ENCODE measurements around the gene RBPJ.
"Not testable (repeated sequence)": the region's sequence is repeated elsewhere in the genome, so short reads cannot be mapped to it uniquely, and the experiment has no call there.

The RBPJ gene

DNA sequence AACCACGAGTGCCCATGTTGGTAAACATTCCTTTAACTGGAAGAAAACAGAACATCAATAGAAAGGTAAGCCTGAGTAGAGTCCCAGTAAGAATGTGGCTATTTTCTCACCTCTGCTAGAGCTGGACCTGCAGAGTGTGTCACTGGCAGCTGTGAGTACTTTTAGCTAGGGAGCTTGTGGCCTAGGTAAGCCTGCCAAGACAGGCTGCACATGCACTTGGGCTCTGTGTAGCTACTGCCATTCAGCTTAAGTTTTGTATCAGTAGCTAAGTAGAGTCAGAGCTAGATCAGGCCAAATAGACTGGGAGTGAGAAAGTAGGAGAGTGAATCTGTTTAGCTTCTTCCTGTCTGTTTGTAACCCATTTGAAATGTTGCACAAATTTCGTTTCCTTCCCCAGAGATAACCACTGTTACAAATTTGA lies 35.3 kb downstream of the RBPJ start:
- TF ChIP-seq ZFX (IDR thresholded peaks at IDR 0.05; ENCODE audit: borderline replicate concordance): no peak
- TF ChIP-seq, protein P1, sequence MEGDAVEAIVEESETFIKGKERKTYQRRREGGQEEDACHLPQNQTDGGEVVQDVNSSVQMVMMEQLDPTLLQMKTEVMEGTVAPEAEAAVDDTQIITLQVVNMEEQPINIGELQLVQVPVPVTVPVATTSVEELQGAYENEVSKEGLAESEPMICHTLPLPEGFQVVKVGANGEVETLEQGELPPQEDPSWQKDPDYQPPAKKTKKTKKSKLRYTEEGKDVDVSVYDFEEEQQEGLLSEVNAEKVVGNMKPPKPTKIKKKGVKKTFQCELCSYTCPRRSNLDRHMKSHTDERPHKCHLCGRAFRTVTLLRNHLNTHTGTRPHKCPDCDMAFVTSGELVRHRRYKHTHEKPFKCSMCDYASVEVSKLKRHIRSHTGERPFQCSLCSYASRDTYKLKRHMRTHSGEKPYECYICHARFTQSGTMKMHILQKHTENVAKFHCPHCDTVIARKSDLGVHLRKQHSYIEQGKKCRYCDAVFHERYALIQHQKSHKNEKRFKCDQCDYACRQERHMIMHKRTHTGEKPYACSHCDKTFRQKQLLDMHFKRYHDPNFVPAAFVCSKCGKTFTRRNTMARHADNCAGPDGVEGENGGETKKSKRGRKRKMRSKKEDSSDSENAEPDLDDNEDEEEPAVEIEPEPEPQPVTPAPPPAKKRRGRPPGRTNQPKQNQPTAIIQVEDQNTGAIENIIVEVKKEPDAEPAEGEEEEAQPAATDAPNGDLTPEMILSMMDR (IDR thresholded peaks at IDR 0.05): no peak
- no peak overlapping the region for H3K27ac ChIP-seq

- H3K27ac ChIP-seq: not testable (repeated sequence)
These were observed 38.7 kb downstream of the RBPJ start for GRCh38 chr4:26359521-26359920.

GRCh38 chr4:26360273-26360672 lies 39.5 kb downstream of the RBPJ start:
- no peak overlapping the region for H3K27ac ChIP-seq
- TF ChIP-seq, protein P1 (IDR thresholded peaks at IDR 0.05): no peak
- no peak for TF ChIP-seq ZFX (IDR thresholded peaks at IDR 0.05; ENCODE audit: borderline replicate concordance)

DNA sequence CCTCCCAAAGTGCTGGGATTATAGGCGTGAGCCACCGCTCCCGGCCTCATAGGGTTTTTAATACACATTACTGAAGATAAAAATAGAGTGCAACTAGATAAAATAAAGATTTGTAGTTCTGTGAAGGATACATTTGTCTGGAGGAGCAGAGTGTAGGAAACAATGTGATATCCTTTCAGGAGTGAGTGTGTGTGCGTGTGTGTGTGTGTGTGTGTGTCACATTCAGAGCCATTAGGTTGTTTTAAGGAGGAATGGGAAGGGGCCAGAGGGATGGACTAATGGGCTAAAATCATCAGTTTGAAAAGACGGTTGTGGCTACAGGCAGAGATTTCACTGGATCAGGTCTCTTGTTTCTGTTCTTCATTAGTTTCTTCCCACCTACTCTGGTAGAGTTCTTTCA lies 40.0 kb downstream of the RBPJ start:
- TF ChIP-seq ZFX (IDR thresholded peaks at IDR 0.05; ENCODE audit: borderline replicate concordance): no peak
- TF ChIP-seq, protein P1 (IDR thresholded peaks at IDR 0.05): no peak
- H3K27ac ChIP-seq: no peak overlapping the region

- TF ChIP-seq, protein P1 (IDR thresholded peaks at IDR 0.05): no peak
- TF ChIP-seq ZFX (IDR thresholded peaks at IDR 0.05; ENCODE audit: borderline replicate concordance): no peak
- H3K27ac ChIP-seq: no peak overlapping the region
These were observed 40.5 kb downstream of the RBPJ start for GRCh38 chr4:26361297-26361696.

DNA sequence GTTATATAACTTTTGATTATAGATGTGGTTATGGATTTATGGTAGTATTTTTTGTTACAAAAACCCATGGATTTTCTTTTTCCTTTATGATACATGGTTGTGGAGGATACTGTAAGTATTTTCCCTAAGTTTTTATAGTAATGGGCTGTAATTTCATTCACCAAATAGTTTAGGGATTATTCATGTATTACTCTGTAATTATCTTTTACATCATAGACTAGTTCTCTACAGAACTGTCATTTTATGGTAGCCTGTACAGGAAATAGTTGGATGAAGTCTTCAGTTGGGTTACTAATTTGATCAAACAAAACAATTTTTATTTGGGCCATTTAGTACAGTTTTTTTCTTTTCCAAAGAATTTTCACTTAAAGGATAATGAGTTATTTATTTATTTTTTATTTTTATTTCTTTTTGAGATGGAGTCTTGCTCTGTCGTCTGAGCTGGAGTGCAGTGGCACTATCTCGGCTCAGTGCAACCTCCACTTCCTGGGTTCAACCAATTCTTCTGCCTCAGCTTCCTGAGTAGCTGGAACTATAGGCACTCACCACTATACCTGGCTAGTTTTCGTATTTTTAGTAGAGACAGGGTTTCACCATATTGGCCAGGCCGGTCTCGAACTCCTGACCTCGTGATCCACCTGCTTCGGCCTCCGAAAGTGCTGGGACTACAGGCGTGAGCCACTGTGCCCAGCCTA lies 42.1 kb downstream of the RBPJ start:
- no peak overlapping the region for H3K27ac ChIP-seq
- TF ChIP-seq ZFX (IDR thresholded peaks at IDR 0.05; ENCODE audit: borderline replicate concordance): no peak
- TF ChIP-seq, protein P1 (IDR thresholded peaks at IDR 0.05): no peak

GRCh38 chr4:26365537-26366150 lies 44.8 kb downstream of the RBPJ start:
- TF ChIP-seq, protein P1 (IDR thresholded peaks at IDR 0.05): no peak
- no peak overlapping the region for H3K27ac ChIP-seq
